ENCODE results near the gene PDLIM4. TPM values are rescaled to one million over a fixed set of nuclear protein-coding genes. Genes with fewer than 3 reads are reported as not detected.

The PDLIM4 gene
- total RNA-seq, 6 experiments from 2014 or later, result 2.5 to 26.4 (median 23.7) TPM

DNA sequence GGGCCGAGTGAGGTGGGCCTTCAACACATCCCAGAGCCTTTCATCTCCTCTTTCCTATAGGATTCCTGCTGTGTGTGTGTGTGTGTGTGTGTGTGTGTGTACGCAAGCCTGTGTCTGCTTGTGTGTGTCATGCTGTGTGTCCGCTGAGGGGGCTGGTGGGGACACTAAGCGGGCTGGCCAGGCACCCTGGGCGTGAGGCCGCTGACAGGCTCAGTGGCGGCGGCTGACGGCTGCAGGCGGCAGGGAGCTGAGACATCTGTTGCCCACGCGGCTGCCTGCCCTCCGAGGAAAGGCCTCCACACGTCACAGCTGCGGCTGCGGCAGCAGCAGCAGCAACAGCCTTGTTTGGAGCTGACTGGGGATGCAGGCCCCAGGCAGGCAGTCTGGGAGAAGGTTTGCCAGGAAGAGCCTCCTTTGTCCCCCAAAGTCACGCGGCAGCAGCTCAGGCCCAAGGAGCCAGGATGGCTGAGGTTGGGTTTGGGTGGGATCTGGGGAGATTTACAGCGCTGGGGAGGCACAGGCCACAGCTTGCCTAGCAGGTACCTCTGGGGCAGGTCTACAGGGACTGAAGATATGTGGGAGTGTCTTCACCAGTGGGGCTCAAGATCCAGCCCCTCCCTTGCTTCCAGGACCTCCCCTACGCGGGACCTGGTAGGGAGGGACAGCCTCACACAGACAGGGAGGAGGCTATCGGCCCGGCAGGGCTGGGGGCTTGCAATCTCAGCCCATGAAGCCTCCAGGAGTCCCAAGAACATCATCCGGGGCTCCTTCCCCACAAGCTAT lies 1.8 kb downstream of the PDLIM4 start:
- TF ChIP-seq, protein P1, sequence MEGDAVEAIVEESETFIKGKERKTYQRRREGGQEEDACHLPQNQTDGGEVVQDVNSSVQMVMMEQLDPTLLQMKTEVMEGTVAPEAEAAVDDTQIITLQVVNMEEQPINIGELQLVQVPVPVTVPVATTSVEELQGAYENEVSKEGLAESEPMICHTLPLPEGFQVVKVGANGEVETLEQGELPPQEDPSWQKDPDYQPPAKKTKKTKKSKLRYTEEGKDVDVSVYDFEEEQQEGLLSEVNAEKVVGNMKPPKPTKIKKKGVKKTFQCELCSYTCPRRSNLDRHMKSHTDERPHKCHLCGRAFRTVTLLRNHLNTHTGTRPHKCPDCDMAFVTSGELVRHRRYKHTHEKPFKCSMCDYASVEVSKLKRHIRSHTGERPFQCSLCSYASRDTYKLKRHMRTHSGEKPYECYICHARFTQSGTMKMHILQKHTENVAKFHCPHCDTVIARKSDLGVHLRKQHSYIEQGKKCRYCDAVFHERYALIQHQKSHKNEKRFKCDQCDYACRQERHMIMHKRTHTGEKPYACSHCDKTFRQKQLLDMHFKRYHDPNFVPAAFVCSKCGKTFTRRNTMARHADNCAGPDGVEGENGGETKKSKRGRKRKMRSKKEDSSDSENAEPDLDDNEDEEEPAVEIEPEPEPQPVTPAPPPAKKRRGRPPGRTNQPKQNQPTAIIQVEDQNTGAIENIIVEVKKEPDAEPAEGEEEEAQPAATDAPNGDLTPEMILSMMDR (IDR thresholded peaks at IDR 0.05), result no peak
- Mint-ChIP-seq H3K27ac (peak overlapping the region; percentile 78), H3K27me3 (ENCODE audit: insufficient read depth) (peaks cover 5% of the 10 kb centered on the region), H3K36me3 (ENCODE audit: low read depth) (no peaks in the 10 kb centered on the region), H3K4me1 (ENCODE audit: low read depth) (peaks cover 59% of the 10 kb centered on the region), H3K9me3 (no peaks in the 10 kb centered on the region), H3K4me3 (peak overlapping the region; percentile 58)
- DNase-seq, result peak; percentile 90

DNA sequence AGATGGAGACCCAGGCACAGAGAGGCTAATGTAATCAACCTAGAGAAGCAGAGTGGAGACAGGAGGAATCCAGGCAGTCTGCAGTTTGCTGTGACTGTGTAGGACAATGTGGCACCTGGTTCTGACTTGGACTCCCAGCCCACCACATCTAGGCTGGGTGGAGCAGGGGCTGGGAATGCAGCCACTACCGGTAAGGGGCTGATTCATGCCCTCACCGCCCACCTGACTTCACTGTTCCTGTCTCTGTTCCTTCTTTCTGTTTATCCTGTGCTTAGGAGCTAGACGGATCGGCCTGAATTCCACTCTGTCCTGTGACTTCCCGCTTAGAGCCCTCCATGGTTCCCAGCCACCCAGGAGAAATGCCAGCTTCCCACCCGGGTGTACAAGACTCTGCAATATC lies 2.6 kb downstream of the PDLIM4 start:
- Mint-ChIP-seq H3K27ac (peak overlapping the region; percentile 78), H3K36me3 (ENCODE audit: low read depth) (no peaks in the 10 kb centered on the region), H3K4me1 (ENCODE audit: low read depth) (peaks cover 67% of the 10 kb centered on the region), H3K27me3 (ENCODE audit: insufficient read depth) (no peaks in the 10 kb centered on the region; the same call in 1 of the 2 replicates), H3K9me3 (no peaks in the 10 kb centered on the region), H3K4me3 (peak overlapping the region; percentile 23; the same call in 1 of the 2 replicates)
- TF ChIP-seq, protein P1 (IDR thresholded peaks at IDR 0.05), result no peak
- DNase-seq, result no peak

DNA sequence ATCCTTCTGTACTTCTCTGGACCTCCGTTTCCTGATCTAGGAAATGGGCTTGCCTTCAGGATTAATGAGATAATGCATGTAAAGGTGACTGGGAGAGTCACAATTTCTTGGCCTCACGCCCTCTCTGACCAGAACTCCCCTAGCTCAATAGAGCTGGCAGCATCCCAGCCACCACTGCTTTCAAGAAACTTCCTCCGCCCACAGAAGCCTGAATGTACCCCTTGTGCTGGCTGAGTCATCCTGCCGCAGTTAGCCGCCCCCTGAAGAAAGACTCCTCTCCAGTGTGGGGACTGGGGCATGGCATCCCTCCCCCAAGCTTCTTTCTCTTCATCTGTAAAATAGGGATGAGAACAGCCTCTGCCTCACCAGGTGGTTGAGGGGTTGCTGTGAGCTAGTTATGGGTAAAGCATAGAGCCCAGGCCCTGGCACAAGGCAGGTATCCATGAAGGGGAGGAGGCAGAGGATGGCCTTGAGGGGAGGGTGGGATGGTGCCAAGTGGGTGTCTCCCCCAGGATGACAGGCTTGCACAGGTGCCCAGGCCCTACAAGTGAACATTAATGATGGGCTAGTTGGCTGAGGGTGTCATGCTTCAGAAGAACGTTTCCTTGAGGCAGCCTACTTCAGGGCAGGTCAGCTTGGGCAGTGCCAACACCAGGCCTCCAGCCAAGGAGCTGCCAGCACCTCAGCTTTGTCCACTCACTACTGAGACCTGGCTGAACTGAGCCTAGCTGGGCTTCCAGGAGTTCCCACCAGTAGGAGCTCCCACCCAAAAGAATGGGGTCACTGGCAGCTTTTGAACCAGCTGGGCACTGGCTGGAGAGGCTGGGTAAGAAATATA lies 3.4 kb downstream of the PDLIM4 start:
- TF ChIP-seq, protein P1 (IDR thresholded peaks at IDR 0.05), result no peak
- H3K9me3 Mint-ChIP-seq, result no peaks in the 10 kb centered on the region
- peaks cover 76% of the 10 kb centered on the region for H3K4me1 Mint-ChIP-seq (ENCODE audit: low read depth)
- no peaks in the 10 kb centered on the region for H3K36me3 Mint-ChIP-seq (ENCODE audit: low read depth)
- H3K27me3 Mint-ChIP-seq (ENCODE audit: insufficient read depth), result no peaks in the 10 kb centered on the region; the same call in 1 of the 2 replicates
- H3K27ac Mint-ChIP-seq, result peak overlapping the region; percentile 78
- H3K4me3 Mint-ChIP-seq, result peak overlapping the region; percentile 23; the same call in 1 of the 2 replicates
- DNase-seq, result peak; percentile 71

DNA sequence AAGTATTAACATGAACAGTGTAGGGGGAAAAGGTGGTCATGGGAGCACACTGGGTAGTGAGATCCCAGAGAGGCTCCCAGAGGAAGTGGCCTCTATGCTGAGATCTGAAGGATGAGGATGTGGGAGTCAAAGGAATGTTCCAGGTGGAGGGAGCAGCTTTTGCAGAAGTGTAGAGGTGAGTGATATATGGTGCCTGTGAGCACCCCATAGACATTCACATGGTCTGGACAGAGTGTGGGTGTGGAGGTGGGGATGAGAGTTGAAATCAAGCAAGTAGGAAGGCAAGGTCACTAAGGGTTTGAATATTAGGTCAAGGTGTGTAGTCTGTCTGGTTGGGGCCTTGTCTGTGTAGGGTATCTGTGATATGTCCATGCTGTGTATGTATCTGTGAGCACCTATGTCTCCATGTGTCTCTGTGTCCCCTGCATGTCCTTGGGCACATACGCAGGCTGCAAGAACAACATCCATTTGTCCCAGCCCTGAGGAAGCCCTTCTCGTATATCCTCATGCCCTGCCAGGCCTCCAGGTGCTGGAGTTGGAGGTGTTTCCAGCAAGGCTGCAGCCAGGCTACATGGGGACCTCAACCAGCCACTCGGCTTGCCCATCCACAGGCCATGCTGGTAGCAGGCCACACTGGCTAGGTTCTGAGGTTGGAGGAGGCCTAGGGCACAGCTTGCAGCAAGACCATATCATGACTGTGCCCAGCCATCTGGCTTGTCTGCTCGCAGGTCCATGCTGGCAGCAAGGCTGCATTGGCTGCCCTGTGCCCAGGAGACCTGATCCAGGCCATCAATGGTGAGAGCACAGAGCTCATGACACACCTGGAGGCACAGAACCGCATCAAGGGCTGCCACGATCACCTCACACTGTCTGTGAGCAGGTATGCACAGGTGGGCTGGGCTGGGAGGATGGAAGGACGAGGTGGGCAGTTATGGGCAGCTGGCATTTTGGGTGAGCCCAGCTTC lies 4.7 kb downstream of the PDLIM4 start:
- no peak for DNase-seq
- Mint-ChIP-seq H3K27ac (peak overlapping the region; percentile 2; the same call in 1 of the 2 replicates), H3K9me3 (no peaks in the 10 kb centered on the region), H3K27me3 (ENCODE audit: insufficient read depth) (no peaks in the 10 kb centered on the region), H3K36me3 (ENCODE audit: low read depth) (no peaks in the 10 kb centered on the region), H3K4me1 (ENCODE audit: low read depth) (peaks cover 88% of the 10 kb centered on the region), H3K4me3 (no peak overlapping the region)
- TF ChIP-seq, protein P1 (IDR thresholded peaks at IDR 0.05), result no peak

Data from HFFc6 (cell line).